SKM-1 treated with dmso at 0.1 percent for 144 hours (cell line): Measurements from ENCODE around the gene KRT38.
A peak's percentile ranks its signal among the peaks of the same experiment; 100 is the strongest.

Experiments used
- DNase-seq: peaks from one replicate; lab custom pipeline; 2025; ENCODE audit not compliant: unreplicated experiment; lab: John Stamatoyannopoulos, UW

The KRT38 gene

GRCh38 chr17:41440531-41441033 lies at the start of gene KRT38:
KRT38 (minus strand) TSS chr17:41440983; CDS start chr17:41440921, 62 bp downstream.
- DNase-seq, result no peak

- DNase-seq, result no peak
These were observed 48.7 kb upstream of the KRT38 start, which contains the start of gene KRT36 for GRCh38 chr17:41489531-41489930. KRT36 (minus strand) TSS chr17:41489910; CDS start chr17:41489864, 46 bp downstream.

- peak; percentile 43 for DNase-seq
These were observed 46.2 kb upstream of the KRT38 start for GRCh38 chr17:41486809-41487530.

GRCh38 chr17:41486316-41486715 lies 45.5 kb upstream of the KRT38 start:
- DNase-seq, result no peak

GRCh38 chr17:41484920-41485904 lies 44.4 kb upstream of the KRT38 start:
- no peak for DNase-seq

- no peak for DNase-seq
These were observed 43.4 kb upstream of the KRT38 start for GRCh38 chr17:41483991-41484826.

- no peak for DNase-seq
These were observed 42.7 kb upstream of the KRT38 start for GRCh38 chr17:41483531-41483930.

GRCh38 chr17:41481036-41481435 lies 40.3 kb upstream of the KRT38 start, which contains the start of gene KRT35:
KRT35 (minus strand) TSS chr17:41481151; CDS start chr17:41481097, 54 bp downstream.
- no peak for DNase-seq

GRCh38 chr17:41480581-41480980 lies 39.8 kb upstream of the KRT38 start:
- no peak for DNase-seq

GRCh38 chr17:41480136-41480535 lies 39.4 kb upstream of the KRT38 start:
- peak; percentile 34 for DNase-seq

- no peak for DNase-seq
These were observed 37.5 kb upstream of the KRT38 start for GRCh38 chr17:41478237-41478636.

- no peak for DNase-seq
These were observed 36.4 kb upstream of the KRT38 start for GRCh38 chr17:41476866-41477815.

- DNase-seq, result no peak
These were observed 34.6 kb upstream of the KRT38 start for GRCh38 chr17:41475421-41475820.

GRCh38 chr17:41474863-41475262 lies 34.1 kb upstream of the KRT38 start:
- no peak for DNase-seq

- no peak for DNase-seq
These were observed 27.6 kb upstream of the KRT38 start for GRCh38 chr17:41468346-41468745.

- no peak for DNase-seq
These were observed 26.8 kb upstream of the KRT38 start for GRCh38 chr17:41467561-41467960.

- no peak for DNase-seq
These were observed 26.2 kb upstream of the KRT38 start, which contains the start of gene KRT32 for GRCh38 chr17:41466988-41467387. KRT32 (minus strand) TSS chr17:41467386; CDS start chr17:41467325, 61 bp downstream.

GRCh38 chr17:41464682-41465081 lies 23.9 kb upstream of the KRT38 start:
- no peak for DNase-seq

GRCh38 chr17:41464173-41464572 lies 23.4 kb upstream of the KRT38 start:
- no peak for DNase-seq
